ENCODE measurements around the gene SASH1.

The SASH1 gene

GRCh38 chr6:148523048-148523447 lies 180.4 kb downstream of the SASH1 start:
- no peaks in the 10 kb centered on the region for H3K9me3 Mint-ChIP-seq
- H3K27ac Mint-ChIP-seq: no peak overlapping the region
- H3K4me3 Mint-ChIP-seq: no peak overlapping the region
- no peaks in the 10 kb centered on the region for H3K27me3 Mint-ChIP-seq
- H3K4me1 Mint-ChIP-seq: peaks cover 68% of the 10 kb centered on the region
- no peak for ATAC-seq
- no peaks in the 10 kb centered on the region for H3K36me3 Mint-ChIP-seq

DNA sequence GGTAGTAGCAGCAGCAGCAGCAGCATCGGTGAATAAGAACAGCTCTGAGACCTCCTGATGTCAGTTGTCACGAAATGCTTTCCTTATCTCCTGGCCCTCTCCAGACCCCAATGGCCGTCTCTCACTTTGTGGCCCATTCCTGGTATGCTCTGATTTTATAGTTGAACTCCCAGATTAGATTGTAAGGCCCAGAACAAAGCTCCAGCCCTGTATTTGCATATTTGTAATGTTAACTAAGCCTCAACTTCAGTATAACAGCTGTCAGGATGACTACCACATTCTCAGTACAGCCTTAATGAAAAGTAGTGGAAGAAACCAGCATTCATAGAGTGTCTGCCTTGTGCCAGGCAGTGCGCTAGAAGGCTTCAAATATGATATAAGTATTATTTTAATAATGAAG lies 180.9 kb downstream of the SASH1 start:
- Mint-ChIP-seq H3K27ac (no peak overlapping the region), H3K4me3 (no peak overlapping the region), H3K27me3 (no peaks in the 10 kb centered on the region), H3K4me1 (peaks cover 66% of the 10 kb centered on the region), H3K9me3 (no peaks in the 10 kb centered on the region), H3K36me3 (no peaks in the 10 kb centered on the region)
- no peak for ATAC-seq

DNA sequence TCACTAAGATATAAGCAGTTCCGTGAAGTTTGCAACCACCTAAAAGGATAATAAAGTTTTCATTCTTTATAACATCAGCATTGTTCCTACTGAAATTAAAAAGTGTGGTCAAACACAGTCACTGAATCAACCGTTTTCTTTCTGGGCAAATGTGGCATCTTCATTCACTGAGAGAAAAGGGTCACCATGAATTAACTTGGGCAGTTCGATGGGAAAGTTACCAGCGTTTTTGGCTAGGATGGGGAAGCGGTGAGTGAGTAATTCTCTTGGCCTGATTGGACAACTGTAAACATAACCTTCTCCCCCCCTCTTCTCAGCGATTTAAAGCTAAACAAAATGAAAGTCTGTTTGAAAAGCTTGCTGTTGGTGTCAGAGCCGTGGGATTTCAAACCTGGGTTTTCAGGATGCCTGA lies 181.8 kb downstream of the SASH1 start:
- no peak for ATAC-seq
- Mint-ChIP-seq H3K27ac (peak overlapping the region; percentile 84), H3K9me3 (no peaks in the 10 kb centered on the region), H3K4me1 (peaks cover 57% of the 10 kb centered on the region), H3K4me3 (peak overlapping the region; percentile 43), H3K27me3 (no peaks in the 10 kb centered on the region), H3K36me3 (no peaks in the 10 kb centered on the region)

GRCh38 chr6:148524976-148525375 lies 182.3 kb downstream of the SASH1 start:
- Mint-ChIP-seq H3K36me3 (no peaks in the 10 kb centered on the region), H3K27ac (peak overlapping the region; percentile 84), H3K4me3 (peak overlapping the region; percentile 40), H3K9me3 (no peaks in the 10 kb centered on the region), H3K27me3 (no peaks in the 10 kb centered on the region), H3K4me1 (peaks cover 52% of the 10 kb centered on the region)
- no peak for ATAC-seq

GRCh38 chr6:148525453-148525852 lies 182.8 kb downstream of the SASH1 start:
- Mint-ChIP-seq H3K4me1 (peaks cover 49% of the 10 kb centered on the region), H3K27ac (peak overlapping the region; percentile 84), H3K36me3 (no peaks in the 10 kb centered on the region), H3K27me3 (no peaks in the 10 kb centered on the region), H3K4me3 (no peak overlapping the region), H3K9me3 (no peaks in the 10 kb centered on the region)
- ATAC-seq: peak; percentile 28

GRCh38 chr6:148526145-148526544 lies 183.5 kb downstream of the SASH1 start:
- Mint-ChIP-seq H3K4me3 (no peak overlapping the region), H3K36me3 (no peaks in the 10 kb centered on the region), H3K27ac (peak overlapping the region; percentile 84), H3K9me3 (no peaks in the 10 kb centered on the region), H3K27me3 (no peaks in the 10 kb centered on the region), H3K4me1 (peaks cover 50% of the 10 kb centered on the region)
- no peak for ATAC-seq

DNA sequence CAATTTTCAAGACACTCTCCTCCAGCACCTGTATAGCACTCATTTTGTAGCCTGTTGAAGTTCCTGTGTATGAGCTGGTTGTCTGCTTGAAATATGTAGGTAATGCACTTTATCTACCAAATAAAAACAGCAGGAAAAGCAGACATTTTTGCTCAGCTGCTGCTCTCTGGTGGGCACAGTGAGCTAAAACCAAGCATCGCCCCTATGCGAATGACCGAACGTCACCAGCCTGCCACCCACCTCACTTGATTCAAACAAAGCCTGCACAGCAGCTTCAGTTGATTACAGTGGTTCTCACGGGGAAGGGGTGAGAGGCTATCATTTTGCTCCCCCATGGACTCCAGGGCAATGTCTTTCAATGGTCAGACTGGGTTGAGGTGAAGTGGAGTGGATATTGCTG lies 185.7 kb downstream of the SASH1 start:
- no peak overlapping the region for H3K27ac Mint-ChIP-seq
- no peak for ATAC-seq
- peaks cover 35% of the 10 kb centered on the region for H3K4me1 Mint-ChIP-seq
- H3K4me3 Mint-ChIP-seq: no peak overlapping the region
- no peaks in the 10 kb centered on the region for H3K9me3 Mint-ChIP-seq
- H3K27me3 Mint-ChIP-seq: no peaks in the 10 kb centered on the region
- no peaks in the 10 kb centered on the region for H3K36me3 Mint-ChIP-seq

DNA sequence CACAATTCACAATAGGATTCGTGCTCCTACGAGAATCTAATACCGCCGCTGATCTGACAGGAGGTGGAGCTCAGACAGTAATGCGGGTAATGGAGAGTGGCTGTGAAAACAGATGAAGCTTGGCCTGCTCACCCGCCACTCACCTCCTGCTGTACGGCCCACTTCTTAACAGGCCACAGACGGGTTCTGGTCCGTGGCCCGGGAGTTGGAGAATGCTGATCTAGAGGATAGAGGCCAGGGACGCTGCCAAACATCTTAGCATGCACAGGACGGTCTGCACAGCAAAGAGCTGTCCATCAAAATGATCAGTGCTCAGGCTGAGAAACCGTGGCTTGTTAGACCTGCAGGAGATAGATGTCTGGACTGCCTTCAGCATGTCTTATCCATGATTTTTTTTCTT lies 186.4 kb downstream of the SASH1 start:
- no peak for ATAC-seq
- H3K4me3 Mint-ChIP-seq: no peak overlapping the region
- no peak overlapping the region for H3K27ac Mint-ChIP-seq
- H3K4me1 Mint-ChIP-seq: peaks cover 35% of the 10 kb centered on the region
- no peaks in the 10 kb centered on the region for H3K36me3 Mint-ChIP-seq
- no peaks in the 10 kb centered on the region for H3K9me3 Mint-ChIP-seq
- no peaks in the 10 kb centered on the region for H3K27me3 Mint-ChIP-seq

DNA sequence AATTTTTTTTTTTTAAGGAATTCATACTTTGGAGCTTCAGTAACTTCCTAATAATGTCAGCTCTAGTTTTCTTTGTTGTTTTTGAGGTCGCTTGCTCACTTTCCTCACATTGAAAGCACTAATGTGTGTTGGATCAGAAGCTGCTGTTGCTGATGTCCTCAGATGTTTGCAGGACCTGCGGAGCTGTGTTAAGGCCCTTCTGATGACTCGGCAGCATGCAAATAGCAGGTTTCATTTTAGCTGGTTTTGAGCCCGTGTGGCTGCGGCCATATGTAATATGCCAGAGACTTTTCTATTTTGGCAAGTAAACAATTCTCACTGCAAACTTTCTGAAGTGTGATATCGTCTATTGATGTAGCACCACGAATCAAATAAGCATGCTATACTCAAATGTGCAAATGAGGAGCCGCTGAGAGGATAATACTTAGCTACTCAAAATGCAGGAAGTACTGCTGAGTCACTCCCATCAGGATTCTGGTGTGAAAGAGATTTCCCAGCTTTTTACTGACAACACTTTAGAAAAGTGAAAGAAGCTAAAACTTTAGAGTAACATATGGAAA lies 187.8 kb downstream of the SASH1 start:
- Mint-ChIP-seq H3K9me3 (no peaks in the 10 kb centered on the region), H3K27ac (peak overlapping the region; percentile 12), H3K4me3 (peak overlapping the region; percentile 36), H3K36me3 (no peaks in the 10 kb centered on the region), H3K27me3 (no peaks in the 10 kb centered on the region), H3K4me1 (peaks cover 22% of the 10 kb centered on the region)
- peak; percentile 60 for ATAC-seq

GRCh38 chr6:148530976-148531375 lies 188.3 kb downstream of the SASH1 start:
- H3K36me3 Mint-ChIP-seq: no peaks in the 10 kb centered on the region
- no peaks in the 10 kb centered on the region for H3K27me3 Mint-ChIP-seq
- H3K27ac Mint-ChIP-seq: no peak overlapping the region
- no peaks in the 10 kb centered on the region for H3K9me3 Mint-ChIP-seq
- peaks cover 19% of the 10 kb centered on the region for H3K4me1 Mint-ChIP-seq
- no peak for ATAC-seq
- no peak overlapping the region for H3K4me3 Mint-ChIP-seq

DNA sequence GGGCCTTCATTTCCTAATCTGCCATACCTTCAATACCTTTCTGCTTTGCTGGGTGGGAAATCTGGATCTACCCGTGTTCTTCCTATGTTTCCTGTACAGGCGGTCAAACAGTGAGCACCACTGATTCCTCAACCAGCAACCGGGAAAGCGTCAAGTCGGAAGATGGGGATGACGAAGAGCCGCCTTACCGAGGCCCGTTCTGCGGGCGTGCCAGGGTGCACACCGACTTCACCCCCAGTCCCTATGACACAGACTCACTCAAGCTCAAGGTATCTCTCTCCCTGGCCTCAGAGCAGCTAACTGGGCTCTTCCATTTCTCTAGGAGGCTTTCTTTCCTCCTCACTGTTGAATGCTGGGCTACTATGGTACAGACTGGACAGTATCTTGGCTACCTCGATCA lies 190.1 kb downstream of the SASH1 start:
- Mint-ChIP-seq H3K4me3 (no peak overlapping the region), H3K27ac (no peak overlapping the region), H3K36me3 (no peaks in the 10 kb centered on the region), H3K9me3 (no peaks in the 10 kb centered on the region), H3K4me1 (peaks cover 13% of the 10 kb centered on the region), H3K27me3 (no peaks in the 10 kb centered on the region)
- ATAC-seq: no peak

- Mint-ChIP-seq H3K27ac (no peak overlapping the region), H3K4me1 (peaks cover 16% of the 10 kb centered on the region), H3K36me3 (no peaks in the 10 kb centered on the region), H3K4me3 (no peak overlapping the region), H3K27me3 (no peaks in the 10 kb centered on the region), H3K9me3 (no peaks in the 10 kb centered on the region)
- ATAC-seq: no peak
Measured at GRCh38 chr6:148533309-148534107, 190.9 kb downstream of the SASH1 start.

GRCh38 chr6:148534871-148535270 lies 192.2 kb downstream of the SASH1 start:
- Mint-ChIP-seq H3K4me3 (no peak overlapping the region), H3K27ac (no peak overlapping the region), H3K27me3 (no peaks in the 10 kb centered on the region), H3K9me3 (no peaks in the 10 kb centered on the region), H3K36me3 (no peaks in the 10 kb centered on the region), H3K4me1 (peaks cover 19% of the 10 kb centered on the region)
- no peak for ATAC-seq

DNA sequence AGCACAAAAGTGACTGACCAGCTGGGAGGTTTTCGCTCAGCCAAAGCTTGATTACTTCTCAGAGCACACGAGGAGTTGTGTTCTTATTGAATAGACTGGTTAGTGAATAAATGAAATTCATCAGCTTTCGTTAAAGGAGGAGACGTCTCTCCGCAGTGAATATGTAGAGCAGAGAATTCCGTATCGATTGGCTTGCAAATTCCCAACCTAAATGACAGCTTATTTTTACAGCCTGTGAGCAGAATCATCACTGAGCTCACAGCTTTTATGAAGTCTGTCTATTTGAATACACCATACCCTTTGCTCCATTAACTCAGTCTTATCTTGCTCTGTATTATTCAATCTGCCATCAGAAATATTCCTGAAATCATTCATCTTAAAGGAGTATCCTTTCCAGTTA lies 192.7 kb downstream of the SASH1 start:
- H3K36me3 Mint-ChIP-seq: no peaks in the 10 kb centered on the region
- H3K4me3 Mint-ChIP-seq: no peak overlapping the region
- no peaks in the 10 kb centered on the region for H3K9me3 Mint-ChIP-seq
- peaks cover 17% of the 10 kb centered on the region for H3K4me1 Mint-ChIP-seq
- ATAC-seq: no peak
- no peak overlapping the region for H3K27ac Mint-ChIP-seq
- H3K27me3 Mint-ChIP-seq: no peaks in the 10 kb centered on the region

- Mint-ChIP-seq H3K36me3 (no peaks in the 10 kb centered on the region), H3K9me3 (no peaks in the 10 kb centered on the region), H3K27ac (no peak overlapping the region), H3K4me1 (peaks cover 11% of the 10 kb centered on the region), H3K4me3 (no peak overlapping the region), H3K27me3 (no peaks in the 10 kb centered on the region)
- no peak for ATAC-seq
Measured at GRCh38 chr6:148535976-148536375, 193.3 kb downstream of the SASH1 start.

Measured in stimulated activated memory B cell treated with anti-CD40 and anti-IgM and Interleukin-4, amounts not matched to agents 10 μg/mL and 1 μg/mL and 100 μg/mL, for 72 hours (primary cell).